Astrocyte of the cerebellum (primary cell): ENCODE data around the gene IL1B.

Source experiments
- DNase-seq: peaks from one replicate; pipeline ENCODE4 v3.0.0-alpha.2; 2011; ENCODE audit warnings: low read depth
- H3K4me3 ChIP-seq: 2 replicates; pipeline ENCODE4 v1.5.1; 2011; ENCODE audit warnings: mild to moderate bottlenecking, low read depth, low read length, moderate library complexity
- CTCF ChIP-seq: IDR thresholded peaks from 2 replicates; pipeline ENCODE4 v1.5.1; 2012; ENCODE audit warnings: low read length, low read depth, moderate library complexity, mild to moderate bottlenecking; ENCODE audit errors: missing control alignments
- in situ Hi-C: cut with HindIII; loops from 2 replicates; pipeline ENCODE4 v1.10.0; 2017; ENCODE audit warnings: low sequenced_read_pairs

IL1B gene

GRCh38 chr2:112809112-112809511, 27.5 kb downstream of the IL1B start:
- in situ Hi-C loops = no loop called here
- no peak overlapping the region for H3K4me3 ChIP-seq
- DNase-seq = no peak
- no peak for TF ChIP-seq CTCF

GRCh38 chr2:112807233-112807807, 29.3 kb downstream of the IL1B start:
- peak; percentile 6 for TF ChIP-seq CTCF
- no peak for DNase-seq
- in situ Hi-C loops = no loop called here
- H3K4me3 ChIP-seq = no peak overlapping the region

- DNase-seq = no peak
- H3K4me3 ChIP-seq = no peak overlapping the region
- in situ Hi-C loops = no loop called here
- TF ChIP-seq CTCF = no peak
Measured at GRCh38 chr2:112805542-112805941, 31.0 kb downstream of the IL1B start.

DNA sequence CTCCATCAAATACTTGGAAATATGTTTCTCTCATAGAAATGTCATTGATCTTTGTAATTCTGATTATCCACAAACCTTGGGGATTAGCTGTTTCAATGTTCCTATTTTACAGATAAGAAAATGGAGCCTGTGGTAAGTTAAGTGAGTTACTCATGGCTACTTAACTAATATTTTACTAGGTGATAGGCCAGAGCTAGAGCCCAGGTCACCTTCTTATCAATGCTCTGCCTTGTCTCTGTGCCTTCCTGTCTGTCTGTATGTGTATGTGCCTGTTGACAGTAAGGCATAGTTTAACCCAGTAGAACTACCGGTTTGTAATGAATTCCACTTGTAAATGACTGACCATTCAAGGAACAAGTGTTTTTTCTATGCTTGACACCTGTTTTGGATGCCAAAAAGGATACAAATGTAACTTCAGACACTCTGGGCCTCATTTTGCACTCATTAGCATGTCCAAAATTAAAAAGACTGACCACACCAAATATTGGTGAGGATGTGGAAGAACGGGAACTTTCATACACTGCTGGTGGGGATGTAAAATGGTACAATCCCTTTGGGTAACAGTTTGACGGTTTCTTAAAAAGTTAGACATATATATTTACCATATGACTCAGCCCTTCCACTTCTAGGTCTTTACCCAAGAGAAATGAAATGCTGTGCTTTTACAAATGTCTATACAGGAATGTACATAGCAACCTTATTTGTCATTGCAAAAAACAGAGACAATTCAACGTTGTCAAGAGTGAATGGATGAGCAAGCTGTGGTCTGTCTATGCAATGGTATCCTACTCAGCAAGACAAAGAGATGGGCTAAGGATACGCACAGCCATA, 32.7 kb downstream of the IL1B start:
- DNase-seq = no peak
- in situ Hi-C loops = no loop called here
- no peak for TF ChIP-seq CTCF
- H3K4me3 ChIP-seq = no peak overlapping the region

GRCh38 chr2:112800881-112801583, 35.5 kb downstream of the IL1B start:
- in situ Hi-C loops = no loop called here
- no peak for TF ChIP-seq CTCF
- H3K4me3 ChIP-seq = no peak overlapping the region
- DNase-seq = no peak

GRCh38 chr2:112798979-112799975, 37.3 kb downstream of the IL1B start:
- no peak overlapping the region for H3K4me3 ChIP-seq
- in situ Hi-C loops = no loop called here
- no peak for TF ChIP-seq CTCF
- DNase-seq = no peak
